GM12875 (cell line): ENCODE data around the gene SMIM21.

Source experiments
- H3K4me3 ChIP-seq: one replicate; pipeline ENCODE4 v1.5.1; 2011; ENCODE audit warnings: low read depth, low read length, control low read depth
- TF ChIP-seq, protein P1 (sequence below): IDR thresholded peaks from 2 replicates; pipeline ENCODE4 v1.5.1; 2011; ENCODE audit warnings: low read depth, mild to moderate bottlenecking, control low read depth, inconsistent platforms, low read length, moderate library complexity, borderline replicate concordance; ENCODE audit not compliant: insufficient read depth

Gene SMIM21

DNA sequence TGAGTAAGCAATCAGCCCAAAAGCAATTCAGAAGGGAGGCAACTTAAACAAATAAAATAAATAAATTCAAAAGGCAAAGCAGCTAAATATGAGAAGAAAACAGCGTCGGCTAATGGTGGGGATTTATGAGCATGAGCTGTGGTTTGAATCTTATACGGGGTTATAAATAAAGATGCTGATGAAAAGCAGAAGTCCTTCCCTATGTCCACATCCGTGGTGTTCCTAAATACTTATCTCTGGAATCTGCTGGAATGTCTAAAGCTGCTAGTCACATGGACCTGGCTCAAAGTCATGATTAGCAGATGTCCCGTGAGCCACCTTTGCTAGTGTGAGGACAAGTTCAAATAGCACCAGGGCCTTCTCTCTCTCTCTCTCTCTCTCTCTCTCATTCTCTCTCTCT, 33.8 kb downstream of the SMIM21 start:
- TF ChIP-seq, protein P1, sequence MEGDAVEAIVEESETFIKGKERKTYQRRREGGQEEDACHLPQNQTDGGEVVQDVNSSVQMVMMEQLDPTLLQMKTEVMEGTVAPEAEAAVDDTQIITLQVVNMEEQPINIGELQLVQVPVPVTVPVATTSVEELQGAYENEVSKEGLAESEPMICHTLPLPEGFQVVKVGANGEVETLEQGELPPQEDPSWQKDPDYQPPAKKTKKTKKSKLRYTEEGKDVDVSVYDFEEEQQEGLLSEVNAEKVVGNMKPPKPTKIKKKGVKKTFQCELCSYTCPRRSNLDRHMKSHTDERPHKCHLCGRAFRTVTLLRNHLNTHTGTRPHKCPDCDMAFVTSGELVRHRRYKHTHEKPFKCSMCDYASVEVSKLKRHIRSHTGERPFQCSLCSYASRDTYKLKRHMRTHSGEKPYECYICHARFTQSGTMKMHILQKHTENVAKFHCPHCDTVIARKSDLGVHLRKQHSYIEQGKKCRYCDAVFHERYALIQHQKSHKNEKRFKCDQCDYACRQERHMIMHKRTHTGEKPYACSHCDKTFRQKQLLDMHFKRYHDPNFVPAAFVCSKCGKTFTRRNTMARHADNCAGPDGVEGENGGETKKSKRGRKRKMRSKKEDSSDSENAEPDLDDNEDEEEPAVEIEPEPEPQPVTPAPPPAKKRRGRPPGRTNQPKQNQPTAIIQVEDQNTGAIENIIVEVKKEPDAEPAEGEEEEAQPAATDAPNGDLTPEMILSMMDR = no peak
- no peak overlapping the region for H3K4me3 ChIP-seq

DNA sequence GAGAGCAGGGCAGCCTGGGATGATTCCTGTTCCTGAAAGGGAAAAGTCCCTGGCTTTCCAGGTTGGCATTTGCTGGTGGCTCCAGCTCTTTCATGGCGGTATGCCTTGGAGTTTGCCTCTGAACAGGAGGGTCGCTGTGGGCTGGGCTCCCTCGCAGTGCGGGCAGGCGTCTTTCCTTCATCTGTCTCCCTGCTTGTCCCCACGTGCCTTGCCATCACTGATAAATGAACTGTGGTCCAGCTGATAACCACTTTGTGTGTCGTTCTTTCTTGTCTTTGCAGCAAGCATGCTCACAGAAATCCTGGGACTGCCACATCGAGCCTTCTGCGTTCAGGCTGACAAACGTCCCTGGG, 35.3 kb downstream of the SMIM21 start:
- no peak overlapping the region for H3K4me3 ChIP-seq
- TF ChIP-seq, protein P1 = no peak

DNA sequence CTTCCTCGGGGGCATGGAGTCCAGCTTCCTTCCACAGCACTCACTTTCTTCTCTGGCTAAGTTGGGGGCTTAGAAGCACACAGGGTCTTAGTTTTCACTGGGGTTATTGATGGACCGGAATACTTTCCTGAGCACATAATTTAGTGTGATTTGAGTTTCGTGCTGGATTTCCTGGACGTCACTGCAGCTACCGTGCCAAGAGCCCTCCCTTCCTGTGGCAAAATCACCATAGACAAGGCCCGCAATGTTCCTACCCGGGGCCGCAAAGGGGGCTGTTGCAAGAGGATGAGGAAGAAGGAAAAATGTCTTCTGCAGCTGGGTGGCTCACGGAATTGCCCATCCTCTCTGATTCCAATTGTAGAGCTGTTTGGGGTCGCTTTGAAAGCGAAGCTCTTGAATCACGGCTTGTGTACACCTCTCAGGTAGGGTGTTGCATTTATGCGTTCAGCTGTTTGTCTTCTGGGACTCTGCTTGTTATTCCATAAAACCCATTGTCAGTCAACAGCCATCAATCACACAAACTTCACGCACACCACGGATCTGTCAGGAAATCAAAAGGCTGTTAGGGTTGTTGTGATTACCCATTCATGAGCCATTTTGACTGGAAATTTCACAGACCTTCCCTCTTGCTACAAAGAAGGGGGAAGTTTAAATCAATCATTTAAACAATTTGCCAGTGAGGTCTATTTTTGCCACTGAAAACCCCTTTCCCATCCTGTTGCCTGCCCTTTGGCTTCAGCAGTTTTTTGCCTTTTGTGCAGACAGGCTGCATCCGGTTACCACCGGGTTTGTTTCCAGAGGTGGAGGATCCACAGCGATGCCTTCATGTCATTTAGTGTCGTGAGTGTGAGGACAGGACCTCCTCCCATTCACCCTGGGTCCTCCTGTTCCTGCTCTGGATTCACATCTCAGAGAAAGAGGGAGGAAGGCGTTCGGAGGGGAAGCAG, 36.0 kb downstream of the SMIM21 start:
- no peak overlapping the region for H3K4me3 ChIP-seq
- TF ChIP-seq, protein P1 = no peak

DNA sequence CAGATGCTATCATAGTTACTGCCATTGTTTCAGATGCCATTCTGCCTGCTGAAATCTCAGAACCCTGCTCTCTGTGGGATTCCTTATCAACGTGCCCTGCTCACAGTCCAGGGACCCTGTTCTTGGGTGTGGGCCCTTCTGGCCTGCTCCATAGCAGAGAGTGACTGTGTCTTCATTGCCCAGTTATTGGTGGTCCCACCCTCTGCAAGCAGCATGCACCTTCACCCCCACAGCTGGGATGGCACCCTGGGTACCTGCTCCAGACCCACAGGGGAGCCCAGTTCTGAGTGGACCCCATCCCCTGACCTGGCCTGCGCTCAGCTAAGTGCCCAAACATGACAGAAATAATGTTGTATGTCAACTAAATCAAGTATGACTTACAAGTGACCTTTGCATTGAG, 36.6 kb downstream of the SMIM21 start:
- H3K4me3 ChIP-seq = no peak overlapping the region
- TF ChIP-seq, protein P1 = no peak

DNA sequence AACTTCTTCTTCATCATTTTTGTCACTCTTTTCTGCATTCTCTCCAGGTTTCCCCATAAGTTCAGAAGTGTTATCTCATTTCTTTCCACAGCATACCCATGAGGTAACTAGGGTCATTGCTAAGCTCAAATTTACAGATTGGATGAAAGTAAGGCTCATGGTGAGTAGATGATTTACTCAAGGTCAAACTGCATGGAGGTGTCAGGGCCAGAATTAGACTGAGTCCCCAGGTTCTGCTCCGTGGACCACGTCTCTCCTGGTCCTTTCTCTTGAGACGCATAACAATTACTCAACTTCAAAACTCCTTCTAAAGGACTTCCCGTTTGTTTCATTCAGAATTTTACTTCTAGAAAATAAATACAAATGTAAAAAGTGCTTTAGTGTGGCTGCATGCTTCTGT, 43.4 kb downstream of the SMIM21 start:
- TF ChIP-seq, protein P1 = no peak
- no peak overlapping the region for H3K4me3 ChIP-seq

DNA sequence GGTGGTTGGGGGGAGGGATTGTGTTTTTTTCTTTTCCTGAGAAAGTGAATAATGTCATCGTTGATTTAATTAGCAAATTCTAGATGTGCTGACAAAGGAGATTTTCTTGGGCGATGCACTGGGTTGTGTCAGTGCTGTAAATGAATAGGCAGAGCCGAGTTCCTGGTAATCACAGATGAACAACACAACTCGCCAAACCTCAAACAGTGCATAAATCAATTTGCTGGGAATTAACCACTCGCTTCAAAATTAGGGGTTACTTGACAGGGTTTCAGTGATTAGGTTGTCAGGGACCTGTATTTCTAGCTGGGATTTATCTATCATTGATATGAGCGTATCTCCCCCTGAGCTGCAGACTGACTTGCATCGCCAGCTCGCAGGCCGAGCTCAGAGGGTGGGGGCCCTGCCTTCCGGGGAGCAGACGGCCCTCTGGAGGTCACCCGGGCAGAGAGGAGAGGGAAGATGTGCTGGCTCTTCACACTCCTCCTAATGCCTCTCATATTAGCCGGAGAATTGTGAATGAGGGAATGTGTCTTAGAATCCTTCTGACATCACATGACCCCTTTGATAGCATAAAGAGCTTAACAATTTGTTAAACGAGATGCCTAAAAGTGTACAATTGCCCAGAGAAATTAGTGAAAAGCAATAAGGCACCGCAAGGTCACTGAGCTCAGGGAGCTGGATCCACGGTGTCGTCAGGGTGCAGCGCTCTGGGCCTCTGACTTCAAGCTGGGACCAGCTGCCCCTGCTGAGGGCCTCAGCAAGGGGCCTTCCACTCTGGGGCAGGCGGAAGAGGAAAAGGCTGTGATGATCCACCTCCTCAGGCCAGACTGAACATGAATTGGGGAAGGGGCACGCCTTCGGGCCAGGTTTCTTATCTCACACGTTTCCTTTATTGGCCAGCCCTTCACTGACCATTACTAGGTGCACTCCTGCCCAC, 48.9 kb downstream of the SMIM21 start:
- no peak overlapping the region for H3K4me3 ChIP-seq
- TF ChIP-seq, protein P1 = no peak
